Esophagus squamous epithelium (tissue), 5 donors: ENCODE measurements around the gene SLC10A3. TPM values are rescaled to one million over a fixed set of nuclear protein-coding genes. Genes with fewer than 3 reads are reported as not detected.

ENCODE experiments used
- DNase-seq: peaks from one replicate; lab custom pipeline; 2025; lab: John Stamatoyannopoulos, UW
- H3K27ac ChIP-seq, 4 donors: fragments of 200-600 bp; sonication (generic); one replicate each; pipeline ENCODE4 v1.5.1; 2016 to 2019; ENCODE audit warnings: mild to moderate bottlenecking in 1 of 4
- H3K27me3 ChIP-seq, 4 donors: fragments of 200-600 bp; sonication (generic); 1 replicate in 3 of 4; 2 replicates in 1 of 4; pipeline versions ENCODE4 v1.5.1 to v1.6.0; 2017 to 2021; ENCODE audit warnings: antibody characterized with exemption in 1 of 4
- H3K36me3 ChIP-seq, 3 donors: fragments of 200-600 bp; sonication (generic); one replicate each; pipeline ENCODE4 v1.5.1; 2016 to 2019
- H3K4me1 ChIP-seq, 3 donors: fragments of 200-600 bp; sonication (generic); one replicate each; pipeline ENCODE4 v1.5.1; 2017 to 2019
- H3K4me3 ChIP-seq, 4 donors: fragments of 200-600 bp; sonication (generic); 1 replicate in 3 of 4; 2 replicates in 1 of 4; pipeline ENCODE4 v1.5.1; 2016 to 2019; ENCODE audit warnings: mild to moderate bottlenecking in 2 of 4, moderate library complexity in 1 of 4
- H3K9me3 ChIP-seq, 3 donors: fragments of 200-600 bp; sonication (generic); one replicate each; pipeline ENCODE4 v1.5.1; 2016 to 2019
- POLR2A ChIP-seq, 4 donors: fragments of 450-650 bp; IDR thresholded peaks; one replicate each; pipeline ENCODE4 v1.6.1; 2017; ENCODE audit warnings: antibody characterized with exemption in 4 of 4, mild to moderate bottlenecking in 4 of 4, moderate library complexity in 3 of 4
- WGBS, 2 donors: methylation state at CpG; one replicate each; pipeline ENCODE4 v1.1.5; 2018; 5-methylcytosine and 5-hydroxymethylcytosine counted together
- intact Hi-C: fragments of 100-400 bp; cut with DNase I; formaldehyde crosslinking; loops from one replicate; pipeline ENCODE4 v1.15.0; 2022
- total RNA-seq, 4 donors: library from RNA; depleted of rRNA; stranded (reverse); fragments of >200 nt; gene quantifications; one replicate each; pipeline ENCODE4 v1.1.0, GENCODE V29; 2016
- TF ChIP-seq, protein P1 (sequence below), 6 experiments: fragments of 450-650 bp in 4 of 6; fragments of 200-600 bp in 2 of 6; sonication (generic) in 2 of 6; IDR thresholded peaks; one replicate each; pipeline ENCODE4 v1.5.1; 2016 to 2019; ENCODE audit warnings: antibody characterized with exemption in 6 of 6, mild to moderate bottlenecking in 4 of 6, moderate library complexity in 4 of 6
- donor health status: DM: yes; HTN: yes; CAD: no.

Gene SLC10A3
- total RNA-seq, 4 donors from 2014 or later: 26.1 to 38.5 (median 29.5) TPM

DNA sequence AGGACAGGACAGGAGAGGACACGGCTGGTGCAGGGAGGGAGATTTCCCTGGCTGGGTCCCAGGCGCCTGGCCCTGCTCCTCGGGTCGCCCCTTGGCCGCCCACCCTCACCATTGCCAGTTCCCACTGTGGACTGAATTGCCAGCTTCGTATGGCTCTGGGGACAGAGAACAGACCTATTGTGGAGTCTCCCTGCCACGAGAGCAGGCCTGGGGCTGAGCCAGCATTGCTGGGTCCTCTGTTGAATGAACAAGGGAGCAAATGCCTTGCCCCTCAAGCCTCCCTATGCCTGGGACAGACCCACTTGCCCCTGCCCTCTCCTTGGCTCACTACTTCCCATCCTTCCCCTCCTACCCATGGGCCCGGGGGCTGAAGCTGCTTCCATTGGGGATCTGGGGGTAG is 28.0 kb downstream of the SLC10A3 start:
- Histone ChIP-seq H3K36me3 (peaks cover 0 to 46% (median 0%) of the 10 kb centered on the region in 3 donors), H3K27me3 (no peaks in the 10 kb centered on the region), H3K9me3 (no peaks in the 10 kb centered on the region), H3K4me3 (no peak overlapping the region), H3K27ac (no peak overlapping the region), H3K4me1 (peaks cover 5 to 27% (median 7%) of the 10 kb centered on the region in 3 donors)
- DNase-seq: no peak
- WGBS, 2 donors: 73 to 100% methylated on average over 1 to 2 of the region's 8 CpGs
- intact Hi-C loops: no loop called here
- no peak for TF ChIP-seq POLR2A (IDR thresholded peaks at IDR 0.05)
- TF ChIP-seq, protein P1, sequence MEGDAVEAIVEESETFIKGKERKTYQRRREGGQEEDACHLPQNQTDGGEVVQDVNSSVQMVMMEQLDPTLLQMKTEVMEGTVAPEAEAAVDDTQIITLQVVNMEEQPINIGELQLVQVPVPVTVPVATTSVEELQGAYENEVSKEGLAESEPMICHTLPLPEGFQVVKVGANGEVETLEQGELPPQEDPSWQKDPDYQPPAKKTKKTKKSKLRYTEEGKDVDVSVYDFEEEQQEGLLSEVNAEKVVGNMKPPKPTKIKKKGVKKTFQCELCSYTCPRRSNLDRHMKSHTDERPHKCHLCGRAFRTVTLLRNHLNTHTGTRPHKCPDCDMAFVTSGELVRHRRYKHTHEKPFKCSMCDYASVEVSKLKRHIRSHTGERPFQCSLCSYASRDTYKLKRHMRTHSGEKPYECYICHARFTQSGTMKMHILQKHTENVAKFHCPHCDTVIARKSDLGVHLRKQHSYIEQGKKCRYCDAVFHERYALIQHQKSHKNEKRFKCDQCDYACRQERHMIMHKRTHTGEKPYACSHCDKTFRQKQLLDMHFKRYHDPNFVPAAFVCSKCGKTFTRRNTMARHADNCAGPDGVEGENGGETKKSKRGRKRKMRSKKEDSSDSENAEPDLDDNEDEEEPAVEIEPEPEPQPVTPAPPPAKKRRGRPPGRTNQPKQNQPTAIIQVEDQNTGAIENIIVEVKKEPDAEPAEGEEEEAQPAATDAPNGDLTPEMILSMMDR (IDR thresholded peaks at IDR 0.05): no peak

DNA sequence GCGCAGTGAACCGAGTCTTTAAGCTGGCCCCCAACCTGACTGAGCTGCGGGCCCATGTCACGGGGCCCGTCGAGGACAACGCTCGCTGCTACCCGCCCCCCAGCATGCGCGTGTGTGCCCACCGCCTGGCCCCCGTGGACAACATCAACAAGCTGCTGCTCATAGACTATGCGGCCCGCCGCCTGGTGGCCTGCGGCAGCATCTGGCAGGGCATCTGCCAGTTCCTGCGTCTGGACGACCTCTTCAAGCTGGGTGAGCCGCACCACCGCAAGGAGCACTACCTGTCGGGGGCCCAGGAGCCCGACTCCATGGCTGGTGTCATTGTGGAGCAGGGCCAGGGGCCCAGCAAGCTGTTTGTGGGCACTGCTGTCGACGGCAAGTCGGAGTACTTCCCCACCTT is 30.1 kb downstream of the SLC10A3 start:
- intact Hi-C loops: no loop called here
- Histone ChIP-seq H3K9me3 (no peaks in the 10 kb centered on the region), H3K27me3 (no peaks in the 10 kb centered on the region), H3K27ac (no peak overlapping the region), H3K4me3 (peak overlapping the region in 1 of 4 donors; percentile 74), H3K4me1 (peaks cover 5 to 31% (median 7%) of the 10 kb centered on the region in 3 donors), H3K36me3 (peaks cover 0 to 25% (median 0%) of the 10 kb centered on the region in 3 donors)
- 93% methylated on average over 13 of the region's 26 CpGs; no CpG with 5 or more reads in 1 of the 2 donors for WGBS, 2 donors
- no peak for TF ChIP-seq POLR2A (IDR thresholded peaks at IDR 0.05)
- TF ChIP-seq, protein P1 (IDR thresholded peaks at IDR 0.05): no peak
- no peak for DNase-seq

DNA sequence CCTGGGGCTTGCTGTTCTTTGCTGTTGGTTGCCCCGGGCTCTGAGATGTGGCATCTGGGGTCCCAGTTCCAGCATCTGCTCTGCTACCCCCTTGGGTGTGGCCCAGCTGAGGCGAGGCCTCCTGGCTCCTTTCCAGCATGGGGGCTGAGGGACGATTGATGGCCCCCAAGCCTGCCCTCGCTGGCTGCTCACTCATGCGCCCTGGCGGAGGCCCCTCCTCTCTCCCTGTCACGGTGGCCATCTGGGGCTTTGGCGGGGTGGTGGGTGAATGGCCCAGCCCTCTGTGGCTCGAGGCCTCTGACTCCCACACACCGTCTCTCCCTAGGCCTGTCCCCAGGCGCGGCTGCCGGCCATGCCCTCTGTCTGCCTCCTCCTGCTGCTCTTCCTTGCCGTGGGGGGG is 30.6 kb downstream of the SLC10A3 start:
- no peak overlapping the region for H3K27ac ChIP-seq
- 49% methylated on average over 6 of the region's 14 CpGs; no CpG with 5 or more reads in 1 of the 2 donors for WGBS, 2 donors
- H3K36me3 ChIP-seq: peaks cover 0 to 21% (median 0%) of the 10 kb centered on the region in 3 donors
- no peaks in the 10 kb centered on the region for H3K9me3 ChIP-seq
- no peaks in the 10 kb centered on the region for H3K27me3 ChIP-seq
- TF ChIP-seq, protein P1 (IDR thresholded peaks at IDR 0.05): no peak
- no peak for TF ChIP-seq POLR2A (IDR thresholded peaks at IDR 0.05)
- peak overlapping the region in 2 of 4 donors; percentile 59 to 74 for H3K4me3 ChIP-seq
- DNase-seq: no peak
- intact Hi-C loops: no loop called here
- peaks cover 5 to 31% (median 7%) of the 10 kb centered on the region in 3 donors for H3K4me1 ChIP-seq

DNA sequence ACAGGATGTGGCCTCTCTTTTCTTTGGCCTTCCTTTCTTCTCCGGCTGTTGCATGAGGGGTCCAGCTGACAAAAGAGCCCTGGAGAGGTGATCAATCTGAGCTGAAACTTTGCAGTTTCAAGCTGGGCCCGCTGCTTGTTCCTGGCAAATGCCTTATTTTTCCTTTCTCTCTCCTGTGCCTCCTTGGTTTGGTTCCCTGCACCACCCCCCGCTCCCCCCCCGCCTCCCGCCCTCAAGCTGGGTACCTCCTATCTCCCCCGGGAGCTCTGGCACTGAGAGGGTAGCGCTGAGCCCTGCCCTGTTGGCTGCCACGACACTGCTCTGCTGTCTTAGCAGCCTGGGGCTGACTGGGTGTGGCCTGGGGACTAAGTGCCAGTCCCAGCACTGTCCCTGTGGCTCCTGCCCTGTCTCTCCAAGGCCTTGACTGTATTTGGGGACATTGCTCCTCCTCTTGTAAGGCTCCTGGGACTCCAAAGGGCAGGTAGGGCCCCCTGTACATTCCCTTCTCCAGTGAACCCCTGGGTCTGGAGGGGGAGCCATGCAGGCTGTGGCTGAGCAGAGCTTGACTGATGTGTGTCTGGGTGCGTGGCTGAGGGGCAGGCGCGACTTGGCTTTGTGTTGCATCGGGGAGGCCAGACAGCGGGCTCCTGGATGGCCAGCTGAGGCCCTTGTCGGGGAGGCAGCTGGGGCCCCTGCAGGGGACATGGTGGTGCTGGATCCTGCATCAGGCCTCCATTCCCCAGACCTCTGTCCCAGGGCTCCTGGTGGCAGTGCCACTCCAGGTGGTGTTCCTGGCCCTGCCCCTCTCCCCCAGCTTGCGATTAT is 31.3 kb downstream of the SLC10A3 start:
- H3K9me3 ChIP-seq: no peaks in the 10 kb centered on the region
- no peak for DNase-seq
- intact Hi-C loops: no loop called here
- TF ChIP-seq POLR2A (IDR thresholded peaks at IDR 0.05): no peak
- TF ChIP-seq, protein P1 (IDR thresholded peaks at IDR 0.05): no peak
- H3K27ac ChIP-seq: peak overlapping the region in 3 of 4 donors; percentile 58 to 85 (median 76)
- peaks cover 0 to 14% (median 0%) of the 10 kb centered on the region in 3 donors for H3K36me3 ChIP-seq
- H3K27me3 ChIP-seq: no peaks in the 10 kb centered on the region
- H3K4me1 ChIP-seq: peaks cover 5 to 31% (median 7%) of the 10 kb centered on the region in 3 donors
- peak overlapping the region; percentile 48 to 74 (median 56) for H3K4me3 ChIP-seq
- 55% methylated on average over 3 of the region's 15 CpGs; no CpG with 5 or more reads in 1 of the 2 donors for WGBS, 2 donors
